Activated CD4-positive, alpha-beta T cell treated with anti-CD3 and anti-CD28 coated beads for 24 hours (primary cell): Measurements from ENCODE around the gene GDPD4.

ENCODE experiments used
- DNase-seq, 2 donors: peaks; one replicate each; pipeline ENCODE4 v3.0.0-alpha.2; 2020; ENCODE audit warnings: low read depth in 2 of 2

Gene GDPD4

GRCh38 chr11:77206264-77207018 is 95.0 kb downstream of the GDPD4 start:
- DNase-seq, result no peak

- DNase-seq, result no peak
Observed at GRCh38 chr11:77205467-77206263, 95.8 kb downstream of the GDPD4 start.

- DNase-seq, result no peak
Observed at GRCh38 chr11:77204754-77205466, 96.6 kb downstream of the GDPD4 start.

- no peak for DNase-seq
Observed at GRCh38 chr11:77203901-77204753, 97.4 kb downstream of the GDPD4 start.

- no peak for DNase-seq
Observed at GRCh38 chr11:77202941-77203900, 98.3 kb downstream of the GDPD4 start.

GRCh38 chr11:77201991-77202841 is 99.3 kb downstream of the GDPD4 start:
- DNase-seq, result no peak

- DNase-seq, result no peak
Observed at GRCh38 chr11:77201370-77201769, 100.1 kb downstream of the GDPD4 start.

GRCh38 chr11:77200351-77201268 is 100.9 kb downstream of the GDPD4 start:
- no peak for DNase-seq

GRCh38 chr11:77199137-77199745 is 102.2 kb downstream of the GDPD4 start:
- DNase-seq, result no peak

- DNase-seq, result peak in 1 of 2 donors; percentile 20
Observed at GRCh38 chr11:77198440-77198849, 103.0 kb downstream of the GDPD4 start.

GRCh38 chr11:77197626-77198320 is 103.7 kb downstream of the GDPD4 start:
- no peak for DNase-seq

GRCh38 chr11:77196961-77197360 is 104.5 kb downstream of the GDPD4 start:
- no peak for DNase-seq

GRCh38 chr11:77195071-77195755 is 106.3 kb downstream of the GDPD4 start:
- no peak for DNase-seq

- no peak for DNase-seq
Observed at GRCh38 chr11:77193911-77194830, 107.3 kb downstream of the GDPD4 start.

GRCh38 chr11:77193167-77193566 is 108.3 kb downstream of the GDPD4 start:
- no peak for DNase-seq
